ENCODE measurements around the gene TAAR8.
"Not testable (repeated sequence)": the region's sequence is repeated elsewhere in the genome, so short reads cannot be mapped to it uniquely, and the experiment has no call there.

Gene TAAR8

DNA sequence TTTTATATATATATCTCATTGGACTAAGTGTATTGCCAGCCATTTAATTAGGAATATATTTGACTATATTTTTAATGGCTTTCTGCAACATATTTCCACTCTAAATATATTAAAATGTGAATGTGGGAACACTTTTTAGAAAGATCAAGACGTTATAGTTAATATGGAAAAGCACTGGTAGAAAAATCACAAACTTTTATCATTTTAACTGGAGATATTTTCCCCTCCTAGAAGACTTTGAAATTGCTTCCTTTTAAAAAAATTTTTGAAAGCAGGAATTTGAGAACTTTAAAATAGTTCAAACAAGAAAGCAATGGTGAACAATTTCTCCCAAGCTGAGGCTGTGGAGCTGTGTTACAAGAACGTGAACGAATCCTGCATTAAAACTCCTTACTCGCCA is 14.5 kb upstream of the TAAR8 start, which contains the start of gene TAAR9:
Gene TAAR9 (plus strand): TSS at position 301 of the 400 bp plus-strand sequence. CDS start 13 bp downstream, at position 314.
- no peak within 1 kb of the TSS for H3K4me3 ChIP-seq (ENCODE audit: control insufficient read depth, low read depth, low read length)
- no peak for DNase-seq (ENCODE audit: low read depth)
- TF ChIP-seq, protein P1, sequence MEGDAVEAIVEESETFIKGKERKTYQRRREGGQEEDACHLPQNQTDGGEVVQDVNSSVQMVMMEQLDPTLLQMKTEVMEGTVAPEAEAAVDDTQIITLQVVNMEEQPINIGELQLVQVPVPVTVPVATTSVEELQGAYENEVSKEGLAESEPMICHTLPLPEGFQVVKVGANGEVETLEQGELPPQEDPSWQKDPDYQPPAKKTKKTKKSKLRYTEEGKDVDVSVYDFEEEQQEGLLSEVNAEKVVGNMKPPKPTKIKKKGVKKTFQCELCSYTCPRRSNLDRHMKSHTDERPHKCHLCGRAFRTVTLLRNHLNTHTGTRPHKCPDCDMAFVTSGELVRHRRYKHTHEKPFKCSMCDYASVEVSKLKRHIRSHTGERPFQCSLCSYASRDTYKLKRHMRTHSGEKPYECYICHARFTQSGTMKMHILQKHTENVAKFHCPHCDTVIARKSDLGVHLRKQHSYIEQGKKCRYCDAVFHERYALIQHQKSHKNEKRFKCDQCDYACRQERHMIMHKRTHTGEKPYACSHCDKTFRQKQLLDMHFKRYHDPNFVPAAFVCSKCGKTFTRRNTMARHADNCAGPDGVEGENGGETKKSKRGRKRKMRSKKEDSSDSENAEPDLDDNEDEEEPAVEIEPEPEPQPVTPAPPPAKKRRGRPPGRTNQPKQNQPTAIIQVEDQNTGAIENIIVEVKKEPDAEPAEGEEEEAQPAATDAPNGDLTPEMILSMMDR (conservative IDR thresholded peaks at IDR 0.05; ENCODE audit: control insufficient read depth, insufficient read depth, low read depth, low read length), result no peak

DNA sequence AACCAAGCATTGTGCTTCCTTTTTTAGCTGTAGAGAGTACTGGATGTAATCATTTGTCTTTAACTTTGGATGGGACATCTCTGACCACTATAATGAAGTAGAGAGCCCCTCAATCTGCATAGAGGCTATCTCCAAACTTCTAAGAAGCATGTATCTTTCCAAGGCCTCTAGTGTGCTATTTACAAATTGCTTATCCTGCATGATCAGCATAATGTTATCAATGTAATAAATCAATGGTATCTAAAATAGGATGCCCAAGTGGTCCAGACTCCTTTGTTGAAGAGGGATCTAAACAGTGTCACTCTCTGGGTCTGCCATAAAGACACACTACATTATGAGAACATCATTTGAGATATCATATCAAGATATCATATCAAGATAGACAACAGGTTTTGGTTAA is 7.6 kb upstream of the TAAR8 start:
- H3K4me3 ChIP-seq (ENCODE audit: control insufficient read depth, low read depth, low read length), result no peak overlapping the region
- TF ChIP-seq, protein P1 (conservative IDR thresholded peaks at IDR 0.05; ENCODE audit: control insufficient read depth, insufficient read depth, low read depth, low read length), result no peak
- no peak for DNase-seq (ENCODE audit: low read depth)

DNA sequence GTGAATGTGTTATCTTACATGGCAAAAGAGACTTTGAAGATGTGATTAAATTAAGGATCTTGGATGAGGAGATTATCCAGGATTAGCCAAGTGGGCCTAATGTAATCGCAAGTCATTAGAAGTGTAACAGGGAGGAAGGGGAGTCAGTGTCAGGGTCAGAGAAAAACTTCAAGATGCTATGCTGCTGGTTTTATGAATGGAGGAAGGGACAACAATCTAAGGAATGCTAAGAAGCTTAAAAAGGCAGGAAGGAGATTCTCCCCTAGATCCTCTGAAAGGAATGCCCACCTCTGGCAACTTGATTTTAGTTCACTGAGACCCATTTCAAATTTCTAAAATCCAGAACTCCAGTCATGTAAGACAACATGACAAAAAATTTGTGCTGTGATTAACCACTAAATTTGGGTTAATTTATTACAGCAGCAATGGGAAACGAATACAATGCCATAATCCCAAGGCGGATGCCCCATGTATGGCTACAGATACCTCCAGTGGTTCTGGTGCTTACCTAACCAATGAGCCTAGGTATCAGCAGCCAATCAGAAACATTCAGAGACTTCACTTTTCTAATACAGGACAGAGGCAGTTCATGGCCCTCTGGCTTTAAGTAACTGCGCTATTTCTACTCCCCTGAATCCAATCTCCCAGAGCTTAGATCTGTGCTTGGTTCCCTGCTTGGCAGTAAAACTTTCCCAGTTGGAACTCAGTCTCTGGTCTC is 3.6 kb upstream of the TAAR8 start:
- DNase-seq (ENCODE audit: low read depth), result no peak
- TF ChIP-seq, protein P1 (conservative IDR thresholded peaks at IDR 0.05; ENCODE audit: control insufficient read depth, insufficient read depth, low read depth, low read length), result no peak

DNA sequence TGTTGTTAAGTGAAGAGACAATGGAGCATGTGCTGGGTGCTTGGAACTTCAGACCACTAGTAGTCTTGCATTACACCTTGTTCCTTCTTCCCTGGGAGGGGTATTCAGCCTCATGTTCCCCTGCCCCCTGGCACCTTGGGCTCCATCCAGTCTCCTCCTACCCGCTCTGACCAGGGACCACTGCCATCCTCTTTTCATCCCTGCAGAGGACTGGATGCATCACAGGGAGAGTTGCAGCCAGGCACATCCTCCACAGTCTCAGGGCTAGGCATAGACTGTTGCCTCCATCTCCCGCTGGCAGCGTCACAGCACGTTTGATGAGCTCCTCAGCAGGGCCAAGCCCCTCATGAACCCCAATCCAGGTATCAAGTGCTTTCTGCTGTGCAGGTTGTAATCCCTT is 1.3 kb upstream of the TAAR8 start:
- DNase-seq (ENCODE audit: low read depth), result no peak
- H3K4me3 ChIP-seq (ENCODE audit: control insufficient read depth, low read depth, low read length), result no peak overlapping the region
- TF ChIP-seq, protein P1 (conservative IDR thresholded peaks at IDR 0.05; ENCODE audit: control insufficient read depth, insufficient read depth, low read depth, low read length), result no peak

More for the DNA sequence above, 3.6 kb upstream of the TAAR8 start:
- no peak overlapping the region for H3K4me3 ChIP-seq (ENCODE audit: control insufficient read depth, low read depth, low read length)

DNA sequence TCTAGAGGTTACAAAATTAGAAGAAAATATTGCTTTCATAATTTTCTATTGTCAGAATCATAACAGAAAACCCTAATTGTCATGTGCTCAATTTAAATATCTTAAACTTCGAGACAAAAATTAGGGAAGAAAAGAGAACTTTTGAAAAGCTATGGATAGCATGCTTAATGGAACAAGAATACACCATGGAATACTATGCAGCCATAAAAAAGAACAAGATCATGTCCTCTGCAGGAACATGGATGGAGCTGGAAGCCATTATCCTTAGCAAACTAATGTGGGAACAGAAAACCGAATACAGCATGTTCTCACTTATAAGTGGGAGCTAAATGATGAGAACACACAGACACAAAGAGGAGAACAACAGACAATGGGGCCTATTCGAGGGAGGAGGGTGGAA is 7.6 kb downstream of the TAAR8 start:
- H3K4me3 ChIP-seq (ENCODE audit: control insufficient read depth, low read depth, low read length); DNase-seq (ENCODE audit: low read depth): not testable (repeated sequence)

DNA sequence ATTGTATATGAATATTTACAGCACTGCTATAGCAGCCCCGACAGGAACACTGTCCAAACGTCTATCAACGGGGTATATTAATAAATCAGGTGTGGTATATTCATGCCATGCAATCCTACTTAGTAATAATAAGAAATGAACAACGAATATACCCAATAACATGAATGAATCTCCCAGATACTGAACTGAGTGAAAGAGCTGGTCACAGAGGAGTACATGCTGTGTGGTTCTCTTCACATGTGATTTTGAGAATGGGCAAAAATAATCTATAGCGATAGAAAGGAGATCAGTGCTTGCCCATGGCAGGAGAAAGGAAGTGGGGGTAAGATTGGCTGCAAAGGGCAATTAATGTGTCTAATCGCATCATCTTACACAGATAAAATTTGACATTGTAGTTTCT is 13.9 kb downstream of the TAAR8 start:
- TF ChIP-seq, protein P1 (conservative IDR thresholded peaks at IDR 0.05; ENCODE audit: control insufficient read depth, insufficient read depth, low read depth, low read length), result no peak
- no peak overlapping the region for H3K4me3 ChIP-seq (ENCODE audit: control insufficient read depth, low read depth, low read length)
- no peak for DNase-seq (ENCODE audit: low read depth)

DNA sequence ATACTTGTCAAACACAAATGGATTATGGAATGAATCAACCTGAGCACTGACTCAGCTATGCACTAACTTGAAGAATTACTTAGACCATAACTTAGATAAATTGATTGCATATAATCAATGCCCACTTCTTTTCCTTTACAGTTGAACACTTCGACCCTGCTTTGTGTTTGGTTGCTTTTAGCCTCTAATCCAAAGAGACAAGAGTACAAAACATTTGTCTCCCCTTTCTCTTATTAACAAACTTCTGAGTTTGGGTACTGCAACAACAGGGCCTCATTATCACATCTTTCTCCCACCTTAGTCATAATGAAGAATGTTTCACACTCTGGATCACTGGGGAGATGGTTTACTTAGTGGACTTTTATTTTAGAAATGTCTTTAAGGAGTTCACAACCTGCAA is 15.1 kb downstream of the TAAR8 start:
- no peak for DNase-seq (ENCODE audit: low read depth)
- TF ChIP-seq, protein P1 (conservative IDR thresholded peaks at IDR 0.05; ENCODE audit: control insufficient read depth, insufficient read depth, low read depth, low read length), result no peak
- no peak overlapping the region for H3K4me3 ChIP-seq (ENCODE audit: control insufficient read depth, low read depth, low read length)
